GM12892 (cell line): Measurements from ENCODE around the gene MPRIP.
"Not testable (repeated sequence)": the region's sequence is repeated elsewhere in the genome, so short reads cannot be mapped to it uniquely, and the experiment has no call there.

Experiments
- POLR2A ChIP-seq: IDR thresholded peaks from 2 replicates; pipeline ENCODE4 v1.6.1; 2011; ENCODE audit warnings: low read depth, low read length, control low read depth
- POLR2AphosphoS5 ChIP-seq: IDR thresholded peaks from 2 replicates; pipeline ENCODE4 v1.6.1; 2011; ENCODE audit warnings: low read depth, low read length, control low read depth
- TAF1 ChIP-seq: IDR thresholded peaks from 2 replicates; pipeline ENCODE4 v1.6.1; 2011; ENCODE audit warnings: low read depth, mild to moderate bottlenecking, control low read depth, low read length, borderline replicate concordance

GRCh38 chr17:17011043-17011907, 31.0 kb upstream of the MPRIP start:
- TF ChIP-seq POLR2A, POLR2AphosphoS5, TAF1: not testable (repeated sequence)
